Mesendoderm (in vitro differentiated cells): ENCODE measurements around the gene TRANK1.
A peak's percentile ranks its signal among the peaks of the same experiment; 100 is the strongest.
"Not testable (repeated sequence)": the region's sequence is repeated elsewhere in the genome, so short reads cannot be mapped to it uniquely, and the experiment has no call there.

Experiments
- DNase-seq: peaks from one replicate; pipeline ENCODE4 v3.0.0; 2013
- H2AK5ac ChIP-seq: 2 replicates; pipeline ENCODE4 v1.6.1; 2013; ENCODE audit warnings: low read length, inconsistent platforms
- H2BK120ac ChIP-seq: 2 replicates; pipeline ENCODE4 v1.6.1; 2013; ENCODE audit warnings: low read depth, mild to moderate bottlenecking, low read length, moderate library complexity, mixed read lengths
- H2BK15ac ChIP-seq: replicated peaks from 2 replicates; pipeline ENCODE4 v1.6.1; 2013; ENCODE audit warnings: low read depth, mild to moderate bottlenecking, moderate library complexity
- H2BK5ac ChIP-seq: 2 replicates; pipeline ENCODE4 v1.6.1; 2013; ENCODE audit warnings: low read length, inconsistent platforms
- H3K18ac ChIP-seq: 2 replicates; pipeline ENCODE4 v1.6.1; 2013; ENCODE audit warnings: mild to moderate bottlenecking, low read length, mixed read lengths
- H3K23ac ChIP-seq: one replicate; pipeline ENCODE4 v1.6.1; 2013; ENCODE audit warnings: low read length
- H3K27ac ChIP-seq: 2 replicates; pipeline ENCODE4 v1.5.1; 2013; ENCODE audit warnings: low read depth, mild to moderate bottlenecking, inconsistent platforms, low read length, moderate library complexity
- H3K27me3 ChIP-seq: 2 replicates; pipeline ENCODE4 v1.6.1; 2013; ENCODE audit warnings: low read length, control low read depth, mild to moderate bottlenecking, inconsistent platforms; ENCODE audit not compliant: insufficient read depth, poor library complexity
- H3K36me3 ChIP-seq: 2 replicates; pipeline ENCODE4 v1.6.1; 2013; ENCODE audit warnings: low read length, inconsistent platforms; ENCODE audit not compliant: control insufficient read depth, insufficient read depth
- H3K4ac ChIP-seq: one replicate; pipeline ENCODE4 v1.6.1; 2013; ENCODE audit warnings: low read depth, mild to moderate bottlenecking, low read length, moderate library complexity
- H3K4me1 ChIP-seq: 2 replicates; pipeline ENCODE4 v1.6.1; 2013; ENCODE audit warnings: low read depth, low read length, inconsistent platforms; ENCODE audit not compliant: control insufficient read depth
- H3K4me2 ChIP-seq: 2 replicates; pipeline ENCODE4 v1.6.1; 2013; ENCODE audit warnings: low read length
- H3K4me3 ChIP-seq: 2 replicates; pipeline ENCODE4 v1.5.1; 2013; ENCODE audit warnings: mild to moderate bottlenecking, low read length
- H3K56ac ChIP-seq: one replicate; pipeline ENCODE4 v1.6.1; 2013; ENCODE audit warnings: low read length
- H3K79me1 ChIP-seq: 2 replicates; pipeline ENCODE4 v1.6.1; 2013; ENCODE audit warnings: low read length, inconsistent platforms
- H3K79me2 ChIP-seq: 2 replicates; pipeline ENCODE4 v1.6.1; 2013; ENCODE audit warnings: mild to moderate bottlenecking, low read length; ENCODE audit not compliant: control insufficient read depth, insufficient read depth
- H3K9ac ChIP-seq: 2 replicates; pipeline ENCODE4 v1.6.1; 2013; ENCODE audit warnings: low read length, inconsistent platforms
- H4K5ac ChIP-seq: one replicate; pipeline ENCODE4 v1.6.1; 2013; ENCODE audit warnings: low read length
- H4K8ac ChIP-seq: one replicate; pipeline ENCODE4 v1.6.1; 2013; ENCODE audit warnings: low read depth, mild to moderate bottlenecking, control low read depth, low read length, moderate library complexity
- WGBS: extraction: QIAGEN DNeasy Blood & Tissue Kit; methylation state at CpG from one replicate; pipeline ENCODE4 v1.1.7; 2013; ENCODE audit warnings: low lambda C conversion rate, missing lambda C conversion rate; ENCODE audit not compliant: insufficient coverage; ENCODE audit errors: extremely low coverage; 5-methylcytosine and 5-hydroxymethylcytosine counted together

The TRANK1 gene

DNA sequence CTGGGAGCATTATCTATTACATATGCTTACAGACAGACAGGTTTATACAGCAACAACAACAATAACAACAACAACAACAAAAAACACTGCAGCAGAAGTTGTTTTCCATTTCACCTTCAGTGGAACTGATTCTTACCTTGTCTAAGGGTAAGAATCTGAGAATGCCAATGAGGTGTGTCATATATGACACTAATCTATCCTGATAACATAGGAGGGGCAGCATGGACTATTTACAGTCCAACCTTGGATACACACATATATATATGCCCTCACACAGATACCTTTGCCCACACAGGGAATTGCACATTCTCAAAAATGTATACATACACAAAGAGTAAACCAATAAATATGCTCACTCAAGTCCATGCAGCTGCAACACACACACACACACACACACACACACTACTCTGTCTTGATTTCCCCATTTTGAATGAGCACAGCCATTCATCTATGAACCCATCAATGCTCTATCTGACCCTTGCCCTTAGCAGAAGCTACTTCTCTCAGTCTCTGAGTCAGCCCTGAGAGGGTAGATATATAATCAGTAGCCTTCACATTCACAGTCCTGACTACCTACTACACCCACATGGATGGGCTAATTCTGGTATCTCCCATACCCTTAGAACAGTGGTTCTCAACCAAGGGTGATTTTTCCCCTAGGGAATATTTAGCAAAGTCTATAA, 9.7 kb upstream of the TRANK1 start:
- H2BK120ac ChIP-seq: no peak overlapping the region
- no peak overlapping the region for H3K56ac ChIP-seq
- no peaks in the 10 kb centered on the region for H3K27me3 ChIP-seq
- H4K8ac ChIP-seq: no peak overlapping the region
- no peaks in the 10 kb centered on the region for H3K4me1 ChIP-seq
- no peaks in the 10 kb centered on the region for H3K79me2 ChIP-seq
- no peak overlapping the region for H3K4me2 ChIP-seq
- no peak overlapping the region for H3K4me3 ChIP-seq
- no peaks in the 10 kb centered on the region for H3K79me1 ChIP-seq
- no peak overlapping the region for H3K4ac ChIP-seq
- no peak overlapping the region for H3K18ac ChIP-seq
- no peak overlapping the region for H4K5ac ChIP-seq
- no peaks in the 10 kb centered on the region for H3K36me3 ChIP-seq
- no peak overlapping the region for H2BK15ac ChIP-seq
- DNase-seq: no peak
- no peak overlapping the region for H3K23ac ChIP-seq
- no peak overlapping the region for H2AK5ac ChIP-seq
- H3K27ac ChIP-seq: no peak overlapping the region
- H3K9ac ChIP-seq: no peak overlapping the region
- H2BK5ac ChIP-seq: no peak overlapping the region

DNA sequence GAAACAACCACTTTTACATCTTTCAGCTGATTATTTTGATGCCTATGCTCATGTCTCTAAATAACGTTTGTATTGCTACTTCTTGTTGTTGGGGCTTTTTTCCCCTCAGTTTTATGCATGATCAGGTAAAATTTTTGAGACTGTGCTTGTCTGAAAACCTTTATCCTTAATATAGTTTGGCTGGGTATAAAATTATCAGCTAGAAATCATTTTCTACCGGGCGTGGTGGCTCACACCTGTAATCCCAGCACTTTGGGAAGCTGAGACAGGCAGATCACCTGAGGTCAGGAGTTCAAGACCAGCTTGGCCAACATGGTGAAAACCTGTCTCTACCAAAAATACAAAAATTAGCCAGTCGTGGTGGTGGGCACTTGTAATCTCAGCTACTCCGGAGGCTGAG, 3.0 kb upstream of the TRANK1 start:
- not testable (repeated sequence) for H3K36me3 ChIP-seq, H2BK120ac ChIP-seq, H2BK5ac ChIP-seq, H3K27ac ChIP-seq, H3K4me2 ChIP-seq, H3K23ac ChIP-seq, H3K79me1 ChIP-seq, H2AK5ac ChIP-seq, H2BK15ac ChIP-seq, H3K56ac ChIP-seq, H4K8ac ChIP-seq, H3K18ac ChIP-seq, H3K4me3 ChIP-seq, H3K4ac ChIP-seq, H3K4me1 ChIP-seq, H3K79me2 ChIP-seq, DNase-seq, H3K9ac ChIP-seq, H4K5ac ChIP-seq, H3K27me3 ChIP-seq
- WGBS: no CpG with 5 or more reads among the region's 5 CpGs

DNA sequence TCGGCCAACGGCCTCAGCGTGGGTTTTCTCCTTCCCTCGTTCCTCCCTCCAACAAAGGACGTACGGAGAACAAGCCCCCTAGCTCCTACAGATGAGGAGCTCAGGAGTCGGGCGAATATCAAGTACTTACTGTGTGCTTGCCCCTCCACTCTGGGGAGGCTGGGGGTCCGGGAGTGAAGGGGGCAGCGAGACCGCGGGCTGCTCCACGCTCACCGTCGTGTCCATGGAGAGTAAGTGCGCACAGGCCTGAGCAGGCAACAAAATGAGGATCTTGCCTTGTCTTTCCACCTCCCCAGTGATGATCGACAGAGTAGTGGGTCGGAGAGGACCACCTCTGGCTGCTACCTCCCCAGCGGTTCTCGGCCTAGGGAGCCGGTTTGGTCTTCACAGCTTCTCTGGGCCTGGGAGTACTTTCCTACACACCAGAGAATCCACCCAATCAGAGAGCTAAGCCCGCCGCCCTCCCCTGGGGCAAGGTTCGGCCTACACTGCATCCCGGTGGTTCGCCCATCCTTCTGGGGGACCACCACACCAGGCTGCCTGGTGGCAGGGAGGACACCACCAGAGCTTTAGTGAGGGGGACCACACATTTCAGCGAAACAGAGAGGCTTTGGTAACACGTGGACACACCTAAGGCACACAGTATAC, 603 bp upstream of the TRANK1 start:
- Histone ChIP-seq H3K18ac (no peak overlapping the region), H3K56ac (peak overlapping the region; percentile 91), H3K4me3 (no peak overlapping the region), H3K4me1 (peaks cover 2% of the 10 kb centered on the region), H3K27me3 (no peaks in the 10 kb centered on the region), H2BK120ac (no peak overlapping the region), H3K27ac (no peak overlapping the region), H3K79me1 (no peaks in the 10 kb centered on the region), H4K5ac (no peak overlapping the region), H3K9ac (peak overlapping the region; percentile 58), H2BK15ac (no peak overlapping the region), H3K4me2 (peak overlapping the region; percentile 18), H3K36me3 (no peaks in the 10 kb centered on the region), H4K8ac (no peak overlapping the region), H3K4ac (no peak overlapping the region), H3K79me2 (no peaks in the 10 kb centered on the region), H2BK5ac (no peak overlapping the region), H2AK5ac (no peak overlapping the region), H3K23ac (no peak overlapping the region)
- DNase-seq: no peak
- WGBS: no CpG with 5 or more reads among the region's 28 CpGs

DNA sequence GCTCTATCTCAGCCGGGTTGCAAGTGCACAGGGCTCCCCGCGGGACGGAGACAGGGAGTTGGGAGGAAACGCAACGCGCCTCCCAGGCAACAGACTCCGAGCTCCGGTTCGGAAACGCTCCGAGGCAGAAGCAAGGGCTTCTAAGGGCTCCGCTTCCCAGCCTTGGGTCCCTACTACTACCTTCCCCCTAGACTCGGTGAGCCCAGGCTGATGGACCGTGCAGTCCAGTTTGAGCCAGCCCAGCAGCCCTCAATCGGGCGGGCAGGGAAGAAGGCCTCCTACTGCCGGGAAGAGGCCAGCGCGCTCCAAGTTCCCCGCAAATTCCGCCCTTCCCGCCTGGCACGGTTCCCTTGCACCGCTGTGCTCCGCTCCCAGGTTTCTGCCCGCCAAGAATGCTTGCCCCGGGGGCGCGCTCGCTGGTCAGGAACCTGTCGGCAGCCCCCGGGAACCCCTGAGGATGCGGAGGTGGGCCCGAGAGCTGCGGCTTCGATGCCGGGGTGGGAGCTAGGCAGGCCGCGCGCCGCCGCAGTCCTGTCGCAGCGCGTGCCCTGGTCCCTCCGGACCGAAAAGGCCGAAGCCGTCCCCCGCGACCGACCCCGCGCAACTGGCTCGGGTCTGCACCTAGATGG, 728 bp downstream of the TRANK1 start:
- Histone ChIP-seq H4K5ac (no peak overlapping the region), H3K36me3 (no peaks in the 10 kb centered on the region), H3K4ac (peak overlapping the region; percentile 11), H3K9ac (peak overlapping the region; percentile 83), H2BK120ac (no peak overlapping the region), H3K18ac (peak overlapping the region; percentile 31), H3K79me2 (no peaks in the 10 kb centered on the region), H2AK5ac (no peak overlapping the region), H3K4me2 (peak overlapping the region; percentile 100), H3K27ac (no peak overlapping the region), H3K4me1 (peaks cover 2% of the 10 kb centered on the region), H3K4me3 (peak overlapping the region; percentile 64), H3K27me3 (no peaks in the 10 kb centered on the region), H2BK5ac (no peak overlapping the region), H3K23ac (peak overlapping the region; percentile 94), H3K79me1 (no peaks in the 10 kb centered on the region), H4K8ac (no peak overlapping the region), H3K56ac (peak overlapping the region; percentile 91), H2BK15ac (no peak overlapping the region)
- WGBS: no CpG with 5 or more reads among the region's 56 CpGs
- peak; percentile 81 for DNase-seq

DNA sequence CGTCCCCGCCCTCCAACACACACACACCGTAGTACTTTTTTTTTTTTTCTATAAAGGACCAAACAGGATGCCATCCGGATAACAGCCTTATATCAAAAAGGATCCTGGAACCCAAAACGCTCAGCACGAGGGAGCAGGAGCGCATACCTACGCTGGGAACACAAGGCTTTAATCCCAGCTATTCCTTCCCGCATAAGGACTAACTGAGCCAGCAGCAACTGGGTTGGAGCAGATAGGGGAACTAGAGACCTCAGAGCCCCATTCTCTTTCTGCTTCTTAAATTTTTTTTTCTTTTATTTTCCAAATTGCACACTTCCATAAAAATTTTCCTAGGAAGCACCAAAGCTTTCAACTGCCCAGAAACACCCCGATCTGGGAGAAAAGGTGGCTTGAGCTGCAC, 1.3 kb downstream of the TRANK1 start:
- H2BK120ac ChIP-seq: no peak overlapping the region
- peak overlapping the region; percentile 100 for H3K4me2 ChIP-seq
- H3K9ac ChIP-seq: peak overlapping the region; percentile 83
- no peak overlapping the region for H4K5ac ChIP-seq
- no peaks in the 10 kb centered on the region for H3K27me3 ChIP-seq
- no CpG with 5 or more reads among the region's 10 CpGs for WGBS
- no peak overlapping the region for H3K4ac ChIP-seq
- no peak overlapping the region for H4K8ac ChIP-seq
- H3K4me1 ChIP-seq: peaks cover 2% of the 10 kb centered on the region
- H3K36me3 ChIP-seq: no peaks in the 10 kb centered on the region
- H3K23ac ChIP-seq: peak overlapping the region; percentile 66
- no peak overlapping the region for H2BK5ac ChIP-seq
- no peaks in the 10 kb centered on the region for H3K79me2 ChIP-seq
- H3K56ac ChIP-seq: peak overlapping the region; percentile 91
- no peak overlapping the region for H2AK5ac ChIP-seq
- no peak overlapping the region for H3K27ac ChIP-seq
- H3K18ac ChIP-seq: peak overlapping the region; percentile 31
- H3K79me1 ChIP-seq: no peaks in the 10 kb centered on the region
- peak overlapping the region; percentile 64 for H3K4me3 ChIP-seq
- H2BK15ac ChIP-seq: no peak overlapping the region
- peak; percentile 40 for DNase-seq
